Activated B cell treated with CpG ODN at 0.5 μM for 24 hours (primary cell): ENCODE measurements around the gene RAVER1. TPM values are rescaled to one million over a fixed set of nuclear protein-coding genes. Genes with fewer than 3 reads are reported as not detected.

Experiments
- ATAC-seq: fragments of 200-7000 bp; cut with Tn5 transposase; one replicate; pipeline ENCODE4 v1.10.0; 2021; ENCODE audit warnings: low read depth, mild to moderate bottlenecking, moderate library complexity
- CTCF ChIA-PET: fragments of 350-600 bp; sonication (Branson Sonifier 250); formaldehyde crosslinking; loops from one replicate; lab custom pipeline; 2021; ENCODE audit warnings: antibody characterized with exemption; lab: Charles Lee
- POLR2A ChIA-PET: fragments of 350-600 bp; sonication (Branson Sonifier 250); formaldehyde crosslinking; loops from one replicate; lab custom pipeline; 2021; ENCODE audit warnings: antibody characterized with exemption; lab: Charles Lee
- DNase-seq: peaks from one replicate; pipeline ENCODE4 v3.0.0; 2022
- H3K27ac Mint-ChIP-seq: one replicate; pipeline ENCODE4 v1.8.0; 2020; ENCODE audit warnings: mixed read lengths
- H3K27me3 Mint-ChIP-seq: one replicate; pipeline ENCODE4 v1.8.0; 2021; ENCODE audit warnings: mixed read lengths
- H3K36me3 Mint-ChIP-seq: one replicate; pipeline ENCODE4 v1.8.0; 2021; ENCODE audit warnings: low read depth, mixed read lengths
- H3K4me1 Mint-ChIP-seq: one replicate; pipeline ENCODE4 v1.8.0; 2021; ENCODE audit warnings: mixed read lengths
- H3K4me3 Mint-ChIP-seq: one replicate; pipeline ENCODE4 v1.8.0; 2020; ENCODE audit warnings: mild to moderate bottlenecking, mixed read lengths
- H3K9me3 Mint-ChIP-seq: one replicate; pipeline ENCODE4 v1.8.0; 2020; ENCODE audit warnings: mixed read lengths
- CTCF ChIP-seq: fragments of 200-600 bp; IDR thresholded peaks from one replicate; pipeline ENCODE4 v1.8.0; 2022; ENCODE audit warnings: antibody characterized with exemption, mild to moderate bottlenecking
- intact Hi-C: fragments of 100-400 bp; cut with micrococcal nuclease; formaldehyde crosslinking; loops from one replicate; pipeline ENCODE4 v1.15.1; 2024
- total RNA-seq: library from RNA; stranded (reverse); gene quantifications from 2 replicates; pipeline ENCODE4 v1.2.3, GENCODE V29; 2022

The RAVER1 gene
- total RNA-seq, 1 donor from 2014 or later: 80.8 TPM

- Mint-ChIP-seq H3K27me3 (no peaks in the 10 kb centered on the region), H3K9me3 (no peaks in the 10 kb centered on the region), H3K36me3 (peaks cover 59% of the 10 kb centered on the region), H3K4me3 (no peak overlapping the region), H3K27ac (no peak overlapping the region), H3K4me1 (peaks cover 15% of the 10 kb centered on the region)
- no peak for TF ChIP-seq CTCF
- no peak for ATAC-seq
- POLR2A ChIA-PET: interaction anchor here (1.7 kb wide), 1 partner anchor 46 kb away, joined by 4 read pairs; no protein-coding TSS in a partner anchor
- CTCF ChIA-PET: no interaction called here
- intact Hi-C loops: no loop called here
- DNase-seq: no peak
Measured at GRCh38 chr19:10317045-10317856, 16.1 kb downstream of the RAVER1 start.

GRCh38 chr19:10316229-10317044 is 16.9 kb downstream of the RAVER1 start:
- POLR2A ChIA-PET: interaction anchor here (1.7 kb wide), 2 partner anchors 16 to 45 kb away, joined by 4 to 10 read pairs; partner anchors contain the start of gene RAVER1
- Mint-ChIP-seq H3K4me1 (peaks cover 15% of the 10 kb centered on the region), H3K4me3 (peak overlapping the region; percentile 87), H3K27me3 (no peaks in the 10 kb centered on the region), H3K36me3 (peaks cover 51% of the 10 kb centered on the region), H3K9me3 (no peaks in the 10 kb centered on the region), H3K27ac (peak overlapping the region; percentile 71)
- ATAC-seq (no peak), DNase-seq (no peak)
- CTCF ChIA-PET: no interaction called here
- no peak for TF ChIP-seq CTCF
- intact Hi-C loops: loop anchor here (1.0 kb wide), 1 partner anchor 45 kb away; the partner anchor contains the start of gene ICAM1

GRCh38 chr19:10315335-10316214 is 17.8 kb downstream of the RAVER1 start, which contains the start of gene FDX2:
Gene FDX2 (minus strand): TSS chr19:10316015. CDS start chr19:10315996, 19 bp downstream.
- POLR2A ChIA-PET: interaction anchor here (0.6 to 2.2 kb wide), 4 partner anchors 8 to 102 kb away, joined by 3 to 13 read pairs (median 8); partner anchors contain the start of genes ICAM1 and RAVER1
- intact Hi-C loops: loop anchor here (1.0 kb wide), 1 partner anchor 44 kb away; the partner anchor contains the start of gene ICAM1
- no peaks in the 10 kb centered on the region for H3K27me3 Mint-ChIP-seq
- TF ChIP-seq CTCF: no peak
- peaks cover 15% of the 10 kb centered on the region for H3K4me1 Mint-ChIP-seq
- DNase-seq (peak; percentile 85), ATAC-seq (peak; percentile 92)
- H3K4me3 Mint-ChIP-seq: peak within 1 kb of the TSS; percentile 87
- H3K36me3 Mint-ChIP-seq: peaks cover 49% of the 10 kb centered on the region
- CTCF ChIA-PET: interaction anchor here (0.6 kb wide), 1 partner anchor 113 kb away, joined by 4 read pairs; no protein-coding TSS in a partner anchor
- H3K27ac Mint-ChIP-seq: peak within 1 kb of the TSS; percentile 71
- H3K9me3 Mint-ChIP-seq: no peaks in the 10 kb centered on the region

GRCh38 chr19:10309423-10309822 is 23.9 kb downstream of the RAVER1 start, which contains the start of gene ZGLP1:
Gene ZGLP1 (minus strand): TSS chr19:10309815.
- peaks cover 3% of the 10 kb centered on the region for H3K4me1 Mint-ChIP-seq
- intact Hi-C loops: no loop called here
- no peak for TF ChIP-seq CTCF
- H3K9me3 Mint-ChIP-seq: no peaks in the 10 kb centered on the region
- CTCF ChIA-PET: no interaction called here
- ATAC-seq: no peak
- no peaks in the 10 kb centered on the region for H3K27me3 Mint-ChIP-seq
- H3K4me3 Mint-ChIP-seq: no peak within 1 kb of the TSS
- H3K36me3 Mint-ChIP-seq: peaks cover 12% of the 10 kb centered on the region
- H3K27ac Mint-ChIP-seq: no peak within 1 kb of the TSS
- POLR2A ChIA-PET: interaction anchor here (0.9 kb wide), 1 partner anchor 39 kb away, joined by 3 read pairs; no protein-coding TSS in a partner anchor
- no peak for DNase-seq
